Body of pancreas (tissue), 4 donors: ENCODE data around the gene BTBD9.

Experiments
- POLR2A ChIP-seq, 3 donors: fragments of 450-650 bp; IDR thresholded peaks; one replicate each; pipeline ENCODE4 v1.6.1; 2016; ENCODE audit warnings: antibody characterized with exemption in 3 of 3, mild to moderate bottlenecking in 2 of 3
- TF ChIP-seq, protein P1 (sequence below), 7 experiments: fragments of 450-650 bp in 4 of 7; fragments of 200-600 bp in 3 of 7; sonication (generic) in 3 of 7; IDR thresholded peaks; one replicate each; pipeline ENCODE4 v1.5.1; 2016 to 2019; ENCODE audit warnings: antibody characterized with exemption in 7 of 7

DNA sequence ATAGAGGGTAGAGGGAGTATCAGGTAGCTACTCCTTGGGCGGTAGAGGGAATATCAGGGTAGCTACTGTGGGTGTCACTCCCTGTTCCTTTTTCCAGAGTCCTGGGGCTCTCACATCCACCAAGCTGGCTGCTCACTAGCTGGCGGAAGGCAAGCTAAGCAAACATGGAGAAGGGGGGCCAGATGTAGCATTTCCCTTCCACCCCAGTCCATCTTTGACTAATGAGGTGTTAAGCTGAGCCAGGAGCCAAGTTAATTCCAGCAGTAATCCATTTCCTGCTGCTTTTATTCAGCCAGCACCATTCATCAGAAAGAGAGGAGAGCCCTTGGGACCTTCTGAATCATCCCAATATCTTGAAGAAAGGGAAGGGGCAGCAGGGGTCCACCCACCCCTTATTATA, 490.2 kb downstream of the BTBD9 start:
- no peak for TF ChIP-seq POLR2A (IDR thresholded peaks at IDR 0.05)
- TF ChIP-seq, protein P1, sequence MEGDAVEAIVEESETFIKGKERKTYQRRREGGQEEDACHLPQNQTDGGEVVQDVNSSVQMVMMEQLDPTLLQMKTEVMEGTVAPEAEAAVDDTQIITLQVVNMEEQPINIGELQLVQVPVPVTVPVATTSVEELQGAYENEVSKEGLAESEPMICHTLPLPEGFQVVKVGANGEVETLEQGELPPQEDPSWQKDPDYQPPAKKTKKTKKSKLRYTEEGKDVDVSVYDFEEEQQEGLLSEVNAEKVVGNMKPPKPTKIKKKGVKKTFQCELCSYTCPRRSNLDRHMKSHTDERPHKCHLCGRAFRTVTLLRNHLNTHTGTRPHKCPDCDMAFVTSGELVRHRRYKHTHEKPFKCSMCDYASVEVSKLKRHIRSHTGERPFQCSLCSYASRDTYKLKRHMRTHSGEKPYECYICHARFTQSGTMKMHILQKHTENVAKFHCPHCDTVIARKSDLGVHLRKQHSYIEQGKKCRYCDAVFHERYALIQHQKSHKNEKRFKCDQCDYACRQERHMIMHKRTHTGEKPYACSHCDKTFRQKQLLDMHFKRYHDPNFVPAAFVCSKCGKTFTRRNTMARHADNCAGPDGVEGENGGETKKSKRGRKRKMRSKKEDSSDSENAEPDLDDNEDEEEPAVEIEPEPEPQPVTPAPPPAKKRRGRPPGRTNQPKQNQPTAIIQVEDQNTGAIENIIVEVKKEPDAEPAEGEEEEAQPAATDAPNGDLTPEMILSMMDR (IDR thresholded peaks at IDR 0.05): no peak
